Uterus (tissue), 2 donors: ENCODE results near the gene NEAT1.

Source experiments
- POLR2A ChIP-seq, 2 donors: fragments of 450-650 bp; IDR thresholded peaks; one replicate each; pipeline ENCODE4 v1.6.1; 2016; ENCODE audit warnings: antibody characterized with exemption in 2 of 2, mild to moderate bottlenecking in 1 of 2, moderate library complexity in 1 of 2
- TF ChIP-seq, protein P1 (sequence below), 4 experiments: fragments of 200-600 bp in 2 of 4; fragments of 450-650 bp in 2 of 4; sonication (generic) in 2 of 4; IDR thresholded peaks; one replicate each; pipeline ENCODE4 v1.5.1; 2016 to 2019; ENCODE audit warnings: antibody characterized with exemption in 4 of 4, mild to moderate bottlenecking in 2 of 4, moderate library complexity in 1 of 4

- TF ChIP-seq, protein P1, sequence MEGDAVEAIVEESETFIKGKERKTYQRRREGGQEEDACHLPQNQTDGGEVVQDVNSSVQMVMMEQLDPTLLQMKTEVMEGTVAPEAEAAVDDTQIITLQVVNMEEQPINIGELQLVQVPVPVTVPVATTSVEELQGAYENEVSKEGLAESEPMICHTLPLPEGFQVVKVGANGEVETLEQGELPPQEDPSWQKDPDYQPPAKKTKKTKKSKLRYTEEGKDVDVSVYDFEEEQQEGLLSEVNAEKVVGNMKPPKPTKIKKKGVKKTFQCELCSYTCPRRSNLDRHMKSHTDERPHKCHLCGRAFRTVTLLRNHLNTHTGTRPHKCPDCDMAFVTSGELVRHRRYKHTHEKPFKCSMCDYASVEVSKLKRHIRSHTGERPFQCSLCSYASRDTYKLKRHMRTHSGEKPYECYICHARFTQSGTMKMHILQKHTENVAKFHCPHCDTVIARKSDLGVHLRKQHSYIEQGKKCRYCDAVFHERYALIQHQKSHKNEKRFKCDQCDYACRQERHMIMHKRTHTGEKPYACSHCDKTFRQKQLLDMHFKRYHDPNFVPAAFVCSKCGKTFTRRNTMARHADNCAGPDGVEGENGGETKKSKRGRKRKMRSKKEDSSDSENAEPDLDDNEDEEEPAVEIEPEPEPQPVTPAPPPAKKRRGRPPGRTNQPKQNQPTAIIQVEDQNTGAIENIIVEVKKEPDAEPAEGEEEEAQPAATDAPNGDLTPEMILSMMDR (IDR thresholded peaks at IDR 0.05), result no peak
- TF ChIP-seq POLR2A (IDR thresholded peaks at IDR 0.05), result peak in 1 of 2 donors; percentile 15
These were observed 1.9 kb downstream of the NEAT1 start for GRCh38 chr11:65424205-65425104.
